SH-SY5Y (cell line): ENCODE measurements around the gene PDIA5.

Experiments
- GATA2 ChIP-seq: IDR thresholded peaks from 2 replicates; pipeline ENCODE4 v1.6.1; 2011; ENCODE audit warnings: mild to moderate bottlenecking, low read depth, low read length
- GATA3 ChIP-seq: IDR thresholded peaks from 2 replicates; pipeline ENCODE4 v1.6.1; 2011; ENCODE audit warnings: low read depth, mild to moderate bottlenecking, low read length, moderate library complexity

PDIA5 gene

GRCh38 chr3:123188058-123188457 lies 121.2 kb downstream of the PDIA5 start:
- TF ChIP-seq GATA3 (no peak), GATA2 (no peak)

- TF ChIP-seq GATA2 (no peak), GATA3 (no peak)
These were observed 126.8 kb downstream of the PDIA5 start for GRCh38 chr3:123193448-123194101.

GRCh38 chr3:123194552-123194951 lies 127.7 kb downstream of the PDIA5 start:
- TF ChIP-seq GATA2, result no peak
- no peak for TF ChIP-seq GATA3

GRCh38 chr3:123198372-123198771 lies 131.5 kb downstream of the PDIA5 start:
- no peak for TF ChIP-seq GATA3
- no peak for TF ChIP-seq GATA2

- TF ChIP-seq GATA3, result no peak
- TF ChIP-seq GATA2, result no peak
These were observed 134.4 kb downstream of the PDIA5 start for GRCh38 chr3:123201223-123201556.

GRCh38 chr3:123201557-123202427 lies 135.0 kb downstream of the PDIA5 start, which contains the start of gene SEC22A:
SEC22A (plus strand) TSS chr3:123201943; CDS start chr3:123209218, 7,275 bp downstream.
- TF ChIP-seq GATA2 (no peak), GATA3 (no peak)

- TF ChIP-seq GATA2 (no peak), GATA3 (no peak)
These were observed 135.6 kb downstream of the PDIA5 start for GRCh38 chr3:123202451-123202850.
